OCI-LY3 (cell line): Measurements from ENCODE around the gene L2HGDH.

Source experiments
- H2AFZ ChIP-seq: fragments of 200-600, 300-600 bp; shearing (Covaris generic); 2 replicates; pipeline ENCODE4 v1.6.0; 2014; ENCODE audit warnings: antibody characterized with exemption, low read depth, low read length
- H3K27ac ChIP-seq: fragments of 200-600, 300-600 bp; sonication (generic); 2 replicates; pipeline ENCODE4 v1.5.1; 2014; ENCODE audit warnings: mild to moderate bottlenecking, low read length, moderate library complexity, mixed read lengths
- H3K27me3 ChIP-seq: fragments of 200-600, 300-600 bp; sonication (generic); 2 replicates; pipeline ENCODE4 v1.6.1; 2014; ENCODE audit warnings: low read depth, low read length, mixed read lengths
- H3K36me3 ChIP-seq: fragments of 200-600, 300-600 bp; sonication (generic); replicated peaks from 2 replicates; pipeline ENCODE3; 2014; ENCODE audit warnings: low read depth, low read length, mixed read lengths
- H3K4me1 ChIP-seq: fragments of 300-600, 200-600 bp; sonication (generic); 2 replicates; pipeline ENCODE4 v1.6.1; 2014; ENCODE audit warnings: low read length, mixed read lengths
- H3K4me2 ChIP-seq: fragments of 200-600, 300-600 bp; sonication (generic); 2 replicates; pipeline ENCODE4 v1.6.1; 2014; ENCODE audit warnings: low read length, mixed read lengths
- H3K4me3 ChIP-seq: fragments of 300-600, 200-600 bp; sonication (generic); 2 replicates; pipeline ENCODE4 v1.5.1; 2014; ENCODE audit warnings: antibody characterized with exemption, mild to moderate bottlenecking, low read length, moderate library complexity
- H3K79me2 ChIP-seq: fragments of 300-600, 200-600 bp; shearing (Covaris generic); 2 replicates; pipeline ENCODE4 v1.6.1; 2014; ENCODE audit warnings: mild to moderate bottlenecking, low read length, mixed read lengths
- H3K9ac ChIP-seq: fragments of 300-600, 200-600 bp; shearing (Covaris generic); 2 replicates; pipeline ENCODE4 v1.6.0; 2014; ENCODE audit warnings: mild to moderate bottlenecking, low read length, moderate library complexity
- H3K9me3 ChIP-seq: fragments of 200-600, 300-600 bp; shearing (Covaris generic); 2 replicates; pipeline ENCODE4 v1.6.1; 2014; ENCODE audit warnings: low read length, mixed read lengths; ENCODE audit not compliant: insufficient read depth
- H4K20me1 ChIP-seq: fragments of 200-600, 300-600 bp; sonication (generic); 2 replicates; pipeline ENCODE4 v1.6.1; 2016; ENCODE audit warnings: low read length, mixed read lengths; ENCODE audit not compliant: insufficient read depth
- EZH2phosphoT487 ChIP-seq: fragments of 200-600 bp; shearing (Covaris generic); IDR thresholded peaks from 2 replicates; pipeline ENCODE4 v1.6.1; 2018; ENCODE audit warnings: antibody characterized with exemption, mixed run types, low read depth
- TF ChIP-seq, protein P1 (sequence below): fragments of 200-600, 300-600 bp; sonication (generic); IDR thresholded peaks from 2 replicates; pipeline ENCODE4 v1.5.1; 2014; ENCODE audit warnings: antibody characterized with exemption, low read length, low read depth

The L2HGDH gene

DNA sequence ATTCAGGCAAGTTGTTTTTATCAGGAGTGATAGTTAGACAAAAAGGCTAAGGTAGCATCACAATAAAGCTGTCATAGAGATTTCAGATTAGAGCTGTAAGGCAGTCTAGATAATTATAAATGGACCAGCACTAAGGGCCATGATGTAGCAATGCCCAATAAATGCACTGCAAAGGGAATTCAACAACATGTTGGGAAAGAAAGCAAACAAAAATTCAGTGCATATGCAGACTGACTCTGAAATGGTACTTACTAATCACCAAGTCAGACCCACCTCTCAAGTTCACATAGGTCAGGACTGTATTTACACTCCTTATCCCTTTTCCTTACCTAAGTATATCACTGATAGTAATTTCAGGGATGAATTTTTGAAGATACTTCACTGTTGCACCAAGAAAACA is 47.0 kb downstream of the L2HGDH start:
- Histone ChIP-seq H3K36me3 (peaks cover 5% of the 10 kb centered on the region), H4K20me1 (no peaks in the 10 kb centered on the region), H3K27ac (no peak overlapping the region), H2AFZ (no peak overlapping the region), H3K79me2 (no peaks in the 10 kb centered on the region), H3K4me1 (no peaks in the 10 kb centered on the region), H3K4me3 (no peak overlapping the region), H3K27me3 (no peaks in the 10 kb centered on the region), H3K9me3 (no peaks in the 10 kb centered on the region), H3K9ac (no peak overlapping the region), H3K4me2 (no peak overlapping the region)
- TF ChIP-seq, protein P1, sequence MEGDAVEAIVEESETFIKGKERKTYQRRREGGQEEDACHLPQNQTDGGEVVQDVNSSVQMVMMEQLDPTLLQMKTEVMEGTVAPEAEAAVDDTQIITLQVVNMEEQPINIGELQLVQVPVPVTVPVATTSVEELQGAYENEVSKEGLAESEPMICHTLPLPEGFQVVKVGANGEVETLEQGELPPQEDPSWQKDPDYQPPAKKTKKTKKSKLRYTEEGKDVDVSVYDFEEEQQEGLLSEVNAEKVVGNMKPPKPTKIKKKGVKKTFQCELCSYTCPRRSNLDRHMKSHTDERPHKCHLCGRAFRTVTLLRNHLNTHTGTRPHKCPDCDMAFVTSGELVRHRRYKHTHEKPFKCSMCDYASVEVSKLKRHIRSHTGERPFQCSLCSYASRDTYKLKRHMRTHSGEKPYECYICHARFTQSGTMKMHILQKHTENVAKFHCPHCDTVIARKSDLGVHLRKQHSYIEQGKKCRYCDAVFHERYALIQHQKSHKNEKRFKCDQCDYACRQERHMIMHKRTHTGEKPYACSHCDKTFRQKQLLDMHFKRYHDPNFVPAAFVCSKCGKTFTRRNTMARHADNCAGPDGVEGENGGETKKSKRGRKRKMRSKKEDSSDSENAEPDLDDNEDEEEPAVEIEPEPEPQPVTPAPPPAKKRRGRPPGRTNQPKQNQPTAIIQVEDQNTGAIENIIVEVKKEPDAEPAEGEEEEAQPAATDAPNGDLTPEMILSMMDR, result no peak
- no peak for TF ChIP-seq EZH2phosphoT487

DNA sequence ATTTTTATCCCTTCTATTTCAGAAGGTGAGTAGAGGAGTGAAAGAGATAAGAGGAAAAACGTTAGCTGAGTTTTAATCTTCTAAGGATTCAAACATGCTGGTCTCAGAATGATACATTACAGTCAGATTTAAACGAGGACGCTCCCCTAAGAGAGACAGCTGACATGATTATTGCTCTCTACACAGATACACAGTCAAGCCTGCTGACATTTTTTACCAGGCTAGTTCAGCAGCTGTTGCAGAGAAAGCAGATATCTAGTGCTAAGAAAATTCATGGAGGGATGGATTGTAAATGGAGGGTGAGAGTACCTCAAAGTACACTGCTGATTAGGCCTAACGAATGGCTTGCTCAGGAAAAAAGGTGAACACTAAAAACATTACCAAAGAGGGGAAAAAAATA is 48.7 kb downstream of the L2HGDH start:
- no peak for TF ChIP-seq EZH2phosphoT487
- TF ChIP-seq, protein P1, result no peak
- Histone ChIP-seq H3K4me2 (no peak overlapping the region), H3K4me1 (no peaks in the 10 kb centered on the region)

DNA sequence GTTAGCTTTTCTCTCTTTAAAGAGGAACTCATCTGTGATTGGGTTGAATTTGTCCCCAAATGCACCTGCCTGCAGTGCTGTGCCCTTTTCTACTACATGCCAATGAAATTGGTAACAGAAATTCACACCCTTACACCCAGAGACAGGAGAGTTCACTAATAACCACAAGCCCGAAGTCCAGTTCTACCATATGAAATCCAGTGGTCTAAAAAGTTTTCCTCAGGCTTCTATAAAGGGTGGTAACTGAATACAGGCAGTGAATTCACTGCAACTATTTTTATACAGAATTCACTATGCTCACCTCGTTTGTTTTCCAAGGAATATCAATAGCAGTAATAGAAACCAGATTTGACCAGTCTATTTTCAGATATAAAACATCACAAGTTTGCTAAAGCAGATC is 49.2 kb downstream of the L2HGDH start:
- Histone ChIP-seq H3K79me2 (no peaks in the 10 kb centered on the region), H3K27me3 (no peaks in the 10 kb centered on the region), H3K4me2 (no peak overlapping the region), H2AFZ (no peak overlapping the region), H4K20me1 (no peaks in the 10 kb centered on the region), H3K9ac (no peak overlapping the region), H3K36me3 (peaks cover 3% of the 10 kb centered on the region), H3K27ac (no peak overlapping the region), H3K4me1 (no peaks in the 10 kb centered on the region), H3K4me3 (no peak overlapping the region), H3K9me3 (no peaks in the 10 kb centered on the region)
- TF ChIP-seq, protein P1, result no peak
- no peak for TF ChIP-seq EZH2phosphoT487

More for the DNA sequence above, 48.7 kb downstream of the L2HGDH start:
- no peaks in the 10 kb centered on the region for H3K79me2 ChIP-seq
- peaks cover 3% of the 10 kb centered on the region for H3K36me3 ChIP-seq
- H3K27ac ChIP-seq, result no peak overlapping the region
- no peaks in the 10 kb centered on the region for H3K9me3 ChIP-seq
- no peaks in the 10 kb centered on the region for H4K20me1 ChIP-seq
- H3K9ac ChIP-seq, result no peak overlapping the region
- H2AFZ ChIP-seq, result no peak overlapping the region
- H3K27me3 ChIP-seq, result no peaks in the 10 kb centered on the region
- H3K4me3 ChIP-seq, result no peak overlapping the region

DNA sequence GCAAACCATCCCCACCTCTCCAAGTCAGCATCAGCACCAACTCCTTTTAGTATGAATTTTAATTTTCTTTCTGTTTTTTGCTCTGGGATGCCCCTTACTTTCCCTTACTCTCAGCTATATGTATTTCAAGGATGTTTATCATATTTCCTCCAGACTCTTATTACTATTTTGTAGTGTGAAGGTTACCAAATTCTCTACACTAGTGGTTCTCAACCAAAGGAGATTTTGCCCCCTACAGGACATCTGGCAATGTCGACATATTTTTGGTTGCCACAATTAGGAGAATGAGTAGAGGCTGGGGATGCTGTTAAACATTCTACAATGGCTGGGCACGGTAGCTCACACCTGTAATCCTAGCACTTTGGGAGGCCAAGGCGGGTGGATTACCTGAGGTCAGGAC is 51.5 kb downstream of the L2HGDH start:
- Histone ChIP-seq H3K4me1 (no peaks in the 10 kb centered on the region), H3K36me3 (peaks cover 3% of the 10 kb centered on the region), H3K27ac (no peak overlapping the region), H3K79me2 (no peaks in the 10 kb centered on the region), H2AFZ (no peak overlapping the region), H3K4me2 (no peak overlapping the region), H3K4me3 (no peak overlapping the region), H3K27me3 (no peaks in the 10 kb centered on the region), H4K20me1 (no peaks in the 10 kb centered on the region), H3K9ac (no peak overlapping the region), H3K9me3 (no peaks in the 10 kb centered on the region)
- TF ChIP-seq EZH2phosphoT487, result no peak
- TF ChIP-seq, protein P1, result peak; percentile 57
